Retinal pigment epithelial cell (primary cell): ENCODE data around the gene STAT5A.

Source experiments
- DNase-seq: peaks from one replicate; pipeline ENCODE4 v3.0.0-alpha.2; 2010; ENCODE audit warnings: low read depth
- H3K4me3 ChIP-seq: 2 replicates; pipeline ENCODE4 v1.5.1; 2011; ENCODE audit warnings: mild to moderate bottlenecking, low read length, control low read depth, moderate library complexity
- TF ChIP-seq, protein P1 (sequence below): conservative IDR thresholded peaks from 2 replicates; pipeline ENCODE4 v1.5.1; 2011; ENCODE audit warnings: low read depth, low read length, control low read depth, inconsistent platforms

The STAT5A gene

DNA sequence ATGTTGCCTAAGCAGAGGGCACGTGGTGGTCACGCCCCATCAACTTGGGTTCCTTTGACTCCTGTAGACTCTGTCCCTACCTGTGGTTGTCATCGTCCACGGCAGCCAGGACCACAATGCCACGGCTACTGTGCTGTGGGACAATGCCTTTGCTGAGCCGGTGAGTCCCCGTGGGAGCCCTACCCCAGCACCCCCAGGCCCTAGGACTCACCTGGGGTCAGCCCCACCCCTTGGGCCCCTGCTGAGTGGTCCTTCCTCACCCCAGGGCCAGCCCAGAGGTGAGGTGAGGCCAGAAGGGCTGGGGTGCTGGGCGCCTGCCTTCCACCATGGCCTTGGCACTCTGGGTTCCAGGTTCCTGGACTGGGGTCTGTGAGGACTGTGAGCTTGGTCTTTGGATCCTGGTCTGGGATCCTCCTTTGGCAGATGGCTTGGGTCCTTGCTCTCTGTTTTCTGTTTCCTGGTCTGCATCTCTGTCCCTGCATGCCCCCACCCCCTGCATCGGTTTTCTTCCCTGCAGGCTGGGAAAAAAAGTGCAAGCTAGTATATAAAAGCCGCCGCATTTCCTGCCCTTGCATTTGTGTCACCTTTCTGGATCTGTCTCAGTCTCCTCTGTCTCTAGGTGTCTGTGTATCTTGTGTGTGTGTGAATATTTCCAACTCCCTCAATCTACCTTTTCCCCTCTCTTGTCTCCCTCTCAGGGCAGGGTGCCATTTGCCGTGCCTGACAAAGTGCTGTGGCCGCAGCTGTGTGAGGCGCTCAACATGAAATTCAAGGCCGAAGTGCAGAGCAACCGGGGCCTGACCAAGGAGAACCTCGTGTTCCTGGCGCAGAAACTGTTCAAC lies 17.5 kb downstream of the STAT5A start:
- TF ChIP-seq, protein P1, sequence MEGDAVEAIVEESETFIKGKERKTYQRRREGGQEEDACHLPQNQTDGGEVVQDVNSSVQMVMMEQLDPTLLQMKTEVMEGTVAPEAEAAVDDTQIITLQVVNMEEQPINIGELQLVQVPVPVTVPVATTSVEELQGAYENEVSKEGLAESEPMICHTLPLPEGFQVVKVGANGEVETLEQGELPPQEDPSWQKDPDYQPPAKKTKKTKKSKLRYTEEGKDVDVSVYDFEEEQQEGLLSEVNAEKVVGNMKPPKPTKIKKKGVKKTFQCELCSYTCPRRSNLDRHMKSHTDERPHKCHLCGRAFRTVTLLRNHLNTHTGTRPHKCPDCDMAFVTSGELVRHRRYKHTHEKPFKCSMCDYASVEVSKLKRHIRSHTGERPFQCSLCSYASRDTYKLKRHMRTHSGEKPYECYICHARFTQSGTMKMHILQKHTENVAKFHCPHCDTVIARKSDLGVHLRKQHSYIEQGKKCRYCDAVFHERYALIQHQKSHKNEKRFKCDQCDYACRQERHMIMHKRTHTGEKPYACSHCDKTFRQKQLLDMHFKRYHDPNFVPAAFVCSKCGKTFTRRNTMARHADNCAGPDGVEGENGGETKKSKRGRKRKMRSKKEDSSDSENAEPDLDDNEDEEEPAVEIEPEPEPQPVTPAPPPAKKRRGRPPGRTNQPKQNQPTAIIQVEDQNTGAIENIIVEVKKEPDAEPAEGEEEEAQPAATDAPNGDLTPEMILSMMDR, result no peak
- DNase-seq, result no peak
- no peak overlapping the region for H3K4me3 ChIP-seq

DNA sequence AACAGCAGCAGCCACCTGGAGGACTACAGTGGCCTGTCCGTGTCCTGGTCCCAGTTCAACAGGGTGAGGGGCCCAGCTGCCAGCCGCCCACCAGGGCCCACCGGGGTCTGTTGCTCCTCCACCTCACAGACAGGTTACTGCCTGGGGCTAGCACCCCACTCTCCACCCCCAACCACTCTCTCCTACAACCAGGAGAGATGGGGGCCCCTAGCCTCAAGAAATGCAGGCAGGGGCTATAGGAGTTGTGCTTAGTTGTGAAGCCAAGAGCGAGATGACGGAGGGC lies 18.0 kb downstream of the STAT5A start:
- TF ChIP-seq, protein P1, result no peak
- no peak overlapping the region for H3K4me3 ChIP-seq
- DNase-seq, result no peak

DNA sequence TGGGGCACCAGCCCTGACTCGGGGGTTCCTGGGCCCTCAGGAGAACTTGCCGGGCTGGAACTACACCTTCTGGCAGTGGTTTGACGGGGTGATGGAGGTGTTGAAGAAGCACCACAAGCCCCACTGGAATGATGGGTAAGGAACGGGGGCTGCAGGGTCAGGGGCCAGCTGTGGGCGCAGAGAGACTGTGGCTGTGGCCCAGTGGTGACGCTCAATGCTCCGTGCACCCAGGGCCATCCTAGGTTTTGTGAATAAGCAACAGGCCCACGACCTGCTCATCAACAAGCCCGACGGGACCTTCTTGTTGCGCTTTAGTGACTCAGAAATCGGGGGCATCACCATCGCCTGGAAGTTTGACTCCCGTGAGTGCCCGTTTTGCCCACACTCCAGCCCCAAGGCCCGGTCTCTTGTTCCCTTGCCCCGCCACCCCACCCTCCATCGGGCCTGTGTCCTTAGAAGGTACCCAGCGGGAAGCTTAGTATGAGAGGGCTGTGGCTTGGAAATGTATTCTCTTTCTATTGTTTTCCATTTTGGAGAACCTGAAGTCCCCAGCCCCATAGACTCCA lies 19.1 kb downstream of the STAT5A start:
- no peak overlapping the region for H3K4me3 ChIP-seq
- TF ChIP-seq, protein P1, result no peak
- no peak for DNase-seq

DNA sequence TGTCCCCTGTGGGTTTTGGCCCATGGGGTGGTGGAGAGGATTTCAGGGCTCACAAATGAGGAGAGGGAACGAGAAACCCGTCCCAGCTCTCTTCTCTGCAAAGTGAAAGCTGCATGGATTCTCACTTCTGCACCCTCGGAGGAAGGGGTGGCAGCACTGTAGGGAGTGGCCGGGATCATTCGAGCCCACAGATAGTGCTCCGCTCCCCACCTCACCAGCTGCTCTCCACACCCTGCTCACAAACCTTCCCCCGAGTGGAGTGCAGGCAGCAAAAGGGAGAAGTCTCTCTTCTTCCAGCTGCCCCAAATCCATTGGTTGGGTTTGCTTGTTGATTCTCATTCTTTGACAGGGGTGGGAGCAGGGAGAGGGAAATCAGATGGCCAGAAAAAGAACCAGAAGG lies 20.1 kb downstream of the STAT5A start:
- TF ChIP-seq, protein P1, result no peak
- no peak overlapping the region for H3K4me3 ChIP-seq
- DNase-seq, result no peak

DNA sequence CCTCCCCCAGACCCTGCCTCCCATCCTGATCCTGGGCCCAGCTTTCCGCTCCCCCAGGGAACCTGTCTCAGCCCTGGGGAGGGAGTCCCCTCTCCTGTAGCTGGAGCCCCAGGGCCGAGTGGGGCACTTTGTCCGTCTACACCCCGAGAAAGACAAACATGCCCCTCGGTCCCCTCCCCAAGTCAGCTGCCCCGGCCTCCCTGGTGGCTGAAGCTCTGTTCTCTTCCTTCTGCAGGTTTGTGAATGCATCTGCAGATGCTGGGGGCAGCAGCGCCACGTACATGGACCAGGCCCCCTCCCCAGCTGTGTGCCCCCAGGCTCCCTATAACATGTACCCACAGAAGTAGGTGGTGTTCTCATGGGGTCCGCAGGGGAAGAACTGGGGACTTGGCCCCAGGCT lies 20.8 kb downstream of the STAT5A start:
- H3K4me3 ChIP-seq, result no peak overlapping the region
- TF ChIP-seq, protein P1, result no peak
- DNase-seq, result no peak

DNA sequence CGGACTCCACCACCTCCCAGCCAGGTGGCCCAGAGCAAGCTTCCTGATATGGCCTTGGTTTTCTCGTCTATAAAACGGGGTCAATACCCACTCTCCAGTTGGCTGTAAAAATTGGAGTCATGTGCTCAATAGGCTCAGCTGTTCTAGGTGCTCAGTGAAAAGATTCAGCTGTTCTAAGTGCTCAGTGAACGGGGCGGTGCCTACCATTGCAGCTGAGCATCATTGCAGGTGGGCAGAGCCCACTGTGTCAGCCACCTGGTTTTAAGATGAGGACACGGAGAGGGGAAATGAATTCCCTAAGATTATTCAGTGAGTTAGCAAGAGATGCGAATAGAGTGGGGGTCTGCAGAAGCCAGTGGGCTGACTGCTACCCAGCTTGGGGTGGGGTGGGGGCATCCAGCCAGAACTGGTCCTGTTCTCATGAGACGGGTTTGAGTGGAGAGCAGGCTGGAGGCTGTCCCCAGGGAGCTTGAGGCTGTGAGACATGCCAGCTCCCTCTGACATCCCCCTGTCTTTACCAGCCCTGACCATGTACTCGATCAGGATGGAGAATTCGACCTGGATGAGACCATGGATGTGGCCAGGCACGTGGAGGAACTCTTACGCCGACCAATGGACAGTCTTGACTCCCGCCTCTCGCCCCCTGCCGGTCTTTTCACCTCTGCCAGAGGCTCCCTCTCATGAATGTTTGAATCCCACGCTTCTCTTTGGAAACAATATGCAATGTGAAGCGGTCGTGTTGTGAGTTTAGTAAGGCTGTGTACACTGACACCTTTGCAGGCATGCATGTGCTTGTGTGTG lies 21.9 kb downstream of the STAT5A start:
- TF ChIP-seq, protein P1, result peak; percentile 19
- H3K4me3 ChIP-seq, result no peak overlapping the region
- DNase-seq, result no peak
